GM12878 (cell line): ENCODE measurements around the gene SP110. TPM values are rescaled to one million over a fixed set of nuclear protein-coding genes. Genes with fewer than 3 reads are reported as not detected.

Source experiments
- ATAC-seq: fragments of 200-7000 bp; cut with Tn5 transposase; 3 replicates; pipeline ENCODE4 v1.9.1; 2020; ENCODE audit warnings: mild to moderate bottlenecking, moderate library complexity
- BruUV-seq: library from RNA; stranded (reverse); fragments of 400-500 nt; replicated peaks from 2 replicates; lab custom pipeline; 2021; lab: Mats Ljungman, UMichigan
- CTCF ChIA-PET: fragments of 300-600 bp; sonication (Branson Sonifier 250); formaldehyde crosslinking; extraction: SDS; loops from one replicate; lab custom pipeline; 2021; ENCODE audit warnings: inconsistent platforms; lab: Yijun Ruan, JAX
- POLR2A ChIA-PET: fragments of 350-600 bp; formaldehyde crosslinking; extraction: SDS; loops from one replicate; lab custom pipeline; 2021; ENCODE audit warnings: inconsistent platforms; lab: Charles Lee
- RAD21 ChIA-PET: fragments of 300-600 bp; sonication (Branson Sonifier 250); formaldehyde crosslinking; loops from one replicate; lab custom pipeline; 2023; ENCODE audit warnings: antibody characterized with exemption; ENCODE audit not compliant: unreplicated experiment; lab: Charles Lee
- SMC1A ChIA-PET: fragments of 300-600 bp; sonication (Branson Sonifier 250); formaldehyde crosslinking; loops from one replicate; lab custom pipeline; 2023; ENCODE audit not compliant: unreplicated experiment, uncharacterized antibody; lab: Charles Lee
- DNase-seq: peaks from one replicate; pipeline ENCODE4 v3.0.0-alpha.2; 2011; ENCODE audit warnings: low read depth, low spot score
- FAIRE-seq: peaks from 3 replicates; lab custom pipeline; 2011; peaks lifted over from hg19 to GRCh38; lab: Jason Lieb, UNC
- H2AFZ ChIP-seq: 2 replicates; pipeline ENCODE4 v1.6.0; 2011; ENCODE audit warnings: low read depth, low read length, control low read depth; ENCODE audit not compliant: control insufficient read depth
- H3K27ac ChIP-seq: 2 replicates; pipeline ENCODE4 v1.5.1; 2011; ENCODE audit warnings: control low read depth; ENCODE audit not compliant: control insufficient read depth, insufficient read depth
- H3K27me3 ChIP-seq, 2 experiments: replicated peaks in 1 of 2; 2 replicates each; pipeline versions ENCODE4 v1.6.0 to v1.6.1; 2011; ENCODE audit warnings: low read length in 1 of 2; ENCODE audit not compliant: control insufficient read depth in 2 of 2, insufficient read depth in 2 of 2
- H3K36me3 ChIP-seq, 2 experiments: 2 replicates each; pipeline ENCODE4 v1.5.1; 2011; ENCODE audit warnings: low read length in 1 of 2; ENCODE audit not compliant: control insufficient read depth in 2 of 2, insufficient read depth in 2 of 2
- H3K4me1 ChIP-seq: 2 replicates; pipeline ENCODE4 v1.6.1; 2011; ENCODE audit warnings: mild to moderate bottlenecking, low read length, moderate library complexity, mixed read lengths; ENCODE audit not compliant: control insufficient read depth, insufficient read depth
- H3K4me2 ChIP-seq: 2 replicates; pipeline ENCODE4 v1.6.0; 2011; ENCODE audit warnings: control low read depth; ENCODE audit not compliant: control insufficient read depth, insufficient read depth
- H3K4me3 ChIP-seq: fragments of 200-600 bp; sonication (generic); 2 replicates; pipeline ENCODE4 v1.5.1; 2016
- H3K79me2 ChIP-seq: 2 replicates; pipeline ENCODE4 v1.6.0; 2011; ENCODE audit warnings: low read length; ENCODE audit not compliant: control insufficient read depth, insufficient read depth
- H3K9ac ChIP-seq: 2 replicates; pipeline ENCODE4 v1.8.0; 2011; ENCODE audit warnings: low read length, control low read depth, mixed read lengths; ENCODE audit not compliant: control insufficient read depth, insufficient read depth
- H3K9me3 ChIP-seq: replicated peaks from 3 replicates; pipeline ENCODE4 v1.5.1; 2011; ENCODE audit warnings: mild to moderate bottlenecking, low read length; ENCODE audit not compliant: control insufficient read depth, insufficient read depth
- H4K20me1 ChIP-seq: 2 replicates; pipeline ENCODE4 v1.6.0; 2011; ENCODE audit not compliant: control insufficient read depth, insufficient read depth
- FOXK2 ChIP-seq: fragments of 450-650 bp; IDR thresholded peaks from 2 replicates; pipeline ENCODE4 v1.6.1; 2017; ENCODE audit warnings: mild to moderate bottlenecking, moderate library complexity
- POU2F2 ChIP-seq: IDR thresholded peaks from 3 replicates; pipeline ENCODE4 v1.6.1; 2011; ENCODE audit warnings: low read depth, mild to moderate bottlenecking, low read length, borderline replicate concordance
- WGBS: methylation state at CpG from one replicate; pipeline ENCODE4 v1.1.6; 2016; ENCODE audit warnings: low lambda C conversion rate; ENCODE audit not compliant: insufficient replicate concordance, insufficient coverage; ENCODE audit errors: missing lambda C conversion rate; 5-methylcytosine and 5-hydroxymethylcytosine counted together
- in situ Hi-C: fragments of 300-500 bp; cut with MboI; formaldehyde crosslinking; loops from 9 replicates; pipeline ENCODE4 v1.14.3; 2018; ENCODE audit warnings: mixed read lengths
- intact Hi-C: fragments of 100-400 bp; cut with micrococcal nuclease; formaldehyde crosslinking; loops from one replicate; pipeline ENCODE4 v1.14.2; 2022; ENCODE audit not compliant: unreplicated experiment
- polyA plus RNA-seq, 11 experiments: library from polyadenylated mRNA; depleted of rRNA in 4 of 11; unstranded in 6 of 11; stranded (reverse) in 5 of 11; fragments of >200 nt; fragmentation: Nextera tagmentation in 4 of 11; fragmentation: Illumina TruSeq in 1 of 11; extraction: Ambion mirVana in 4 of 11; extraction: Trizol in 1 of 11; gene quantifications; 1 replicate in 1 of 11; 2 replicates in 10 of 11; pipeline versions ENCODE4 v1.2.1 to v1.2.3, GENCODE V29; 2011 to 2016; ENCODE audit warnings: inconsistent platforms in 2 of 11, missing spikeins in 2 of 11, low read depth in 1 of 11
- total RNA-seq, 4 experiments: library from RNA; depleted of rRNA in 3 of 4; stranded (reverse); fragments of >200 nt in 3 of 4; fragmentation: Illumina TruSeq in 1 of 4; extraction: Trizol in 1 of 4; gene quantifications; 2 replicates each; pipeline versions ENCODE4 v1.2.1 to v1.2.3, GENCODE V29; 2013 to 2021
- TF ChIP-seq, protein P1 (sequence below): fragments of 450-650 bp; IDR thresholded peaks from 2 replicates; pipeline ENCODE4 v1.6.1; 2016; ENCODE audit warnings: mild to moderate bottlenecking

The SP110 gene
- total and polyA plus RNA-seq, 10 of the 15 experiments (the other 5 are each of a cell fraction or from before 2014, with no cell fraction given) = 81.2 to 149 (median 100) TPM

DNA sequence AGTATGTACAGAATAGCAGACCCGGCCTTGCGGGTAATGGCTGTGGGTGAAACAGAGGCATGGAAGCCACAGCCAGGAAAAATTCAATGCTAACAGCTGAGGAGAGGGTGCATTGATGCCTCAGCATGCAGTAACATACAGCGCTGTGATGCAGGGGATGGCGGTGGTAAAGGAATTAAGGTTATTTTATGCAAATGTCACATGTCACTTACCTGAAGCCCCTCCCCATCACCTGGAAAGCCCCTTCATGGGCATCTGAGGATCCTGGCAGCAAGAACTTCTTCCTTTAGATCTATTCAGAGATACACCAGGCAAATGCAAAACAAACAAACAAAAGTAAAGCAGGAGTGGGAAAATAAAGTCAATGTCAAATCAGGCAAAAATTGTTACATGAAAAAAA is 1.7 kb upstream of the SP110 start:
- Histone ChIP-seq H3K9me3 (no peaks in the 10 kb centered on the region), H3K4me1 (peaks cover 43% of the 10 kb centered on the region), H3K4me2 (peak overlapping the region; percentile 53), H3K9ac (no peak overlapping the region), H2AFZ (no peak overlapping the region), H3K79me2 (peaks cover 39% of the 10 kb centered on the region), H3K27ac (no peak overlapping the region), H4K20me1 (no peaks in the 10 kb centered on the region), H3K27me3 (no peaks in the 10 kb centered on the region), H3K4me3 (no peak overlapping the region), H3K36me3 (peaks cover 2 to 4% of the 10 kb centered on the region in 2 experiments; a peak in 3 of 4 replicates)
- TF ChIP-seq, protein P1, sequence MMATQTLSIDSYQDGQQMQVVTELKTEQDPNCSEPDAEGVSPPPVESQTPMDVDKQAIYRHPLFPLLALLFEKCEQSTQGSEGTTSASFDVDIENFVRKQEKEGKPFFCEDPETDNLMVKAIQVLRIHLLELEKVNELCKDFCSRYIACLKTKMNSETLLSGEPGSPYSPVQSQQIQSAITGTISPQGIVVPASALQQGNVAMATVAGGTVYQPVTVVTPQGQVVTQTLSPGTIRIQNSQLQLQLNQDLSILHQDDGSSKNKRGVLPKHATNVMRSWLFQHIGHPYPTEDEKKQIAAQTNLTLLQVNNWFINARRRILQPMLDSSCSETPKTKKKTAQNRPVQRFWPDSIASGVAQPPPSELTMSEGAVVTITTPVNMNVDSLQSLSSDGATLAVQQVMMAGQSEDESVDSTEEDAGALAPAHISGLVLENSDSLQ = peak; percentile 78
- peak; percentile 61; the same call in 1 of the 3 replicates for TF ChIP-seq POU2F2
- no peak for TF ChIP-seq FOXK2
- in situ Hi-C loops = no loop called here
- DNase-seq = no peak
- RAD21 ChIA-PET = interaction anchor here (0.8 to 1.2 kb wide), 5 partner anchors 12 to 154 kb away, joined by 3 to 5 read pairs (median 3); partner anchors contain the start of gene SP140L
- 48% methylated on average over 4 of the region's 4 CpGs for WGBS
- intact Hi-C loops = loop anchor here (10.0 kb wide), 1 partner anchor 493 kb away; the partner anchor contains the start of gene CAB39
- CTCF ChIA-PET = interaction anchor here (0.7 to 1.6 kb wide), 4 partner anchors 19 to 381 kb away, joined by 3 to 6 read pairs (median 5); no protein-coding TSS in a partner anchor
- ATAC-seq = no peak
- no peak for FAIRE-seq
- no TSS peak for BruUV-seq
- POLR2A ChIA-PET = interaction anchor here (0.6 to 0.9 kb wide), 5 partner anchors 9 to 241 kb away, joined by 3 to 6 read pairs (median 4); no protein-coding TSS in a partner anchor
- SMC1A ChIA-PET = interaction anchor here (0.7 to 8.5 kb wide), 6 partner anchors 15 to 432 kb away, joined by 3 to 121 read pairs (median 4); no protein-coding TSS in a partner anchor
